ENCODE results near the gene HLTF.

DNA sequence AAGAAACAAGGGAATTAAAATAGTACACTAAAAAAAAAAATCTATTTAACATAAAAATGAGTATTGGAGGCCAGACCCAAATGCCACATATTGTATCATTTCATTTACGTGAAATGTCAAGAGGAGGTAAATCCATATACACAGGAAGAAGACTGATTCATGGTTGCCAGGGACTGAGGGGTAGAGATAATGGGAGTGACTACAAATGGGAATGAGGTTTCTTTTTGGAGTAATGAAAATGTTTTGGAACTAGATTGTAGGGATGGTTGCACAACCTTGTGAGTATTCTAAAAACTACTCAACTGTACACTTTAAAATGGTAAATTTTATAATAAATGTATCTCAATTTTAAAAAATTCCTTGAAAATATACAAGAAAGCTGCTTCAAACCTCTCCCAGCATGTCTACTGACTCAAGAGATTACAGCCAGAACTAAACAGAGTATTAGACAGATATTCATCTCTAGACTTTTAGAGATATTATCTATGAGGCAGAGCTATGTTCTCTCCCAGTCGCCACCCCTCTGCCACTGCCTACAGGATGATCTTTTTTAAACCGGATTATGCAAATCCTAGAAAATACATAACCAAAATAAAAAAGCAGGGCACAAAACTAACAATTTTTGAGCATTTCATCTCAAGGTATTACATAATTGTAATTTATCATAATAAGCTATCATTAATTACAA lies 6.2 kb downstream of the HLTF start:
- no peak for TF ChIP-seq POLR2AphosphoS5 (IDR thresholded peaks at IDR 0.05)
- no peak for TF ChIP-seq POLR2A (IDR thresholded peaks at IDR 0.05; ENCODE audit: low read depth)

Measured in esophagus muscularis mucosa (tissue), 2 donors.